HCT116 (cell line): ENCODE measurements around the gene FBXL13. TPM values are rescaled to one million over a fixed set of nuclear protein-coding genes. Genes with fewer than 3 reads are reported as not detected.
"Not testable (repeated sequence)": the region's sequence is repeated elsewhere in the genome, so short reads cannot be mapped to it uniquely, and the experiment has no call there.

Experiments used
- ATAC-seq: fragments of 200-7000 bp; cut with Tn5 transposase; 2 replicates; pipeline ENCODE4 v1.9.1; 2020; ENCODE audit warnings: mild to moderate bottlenecking, moderate library complexity
- BruUV-seq: library from RNA; stranded (reverse); fragments of 400-500 nt; replicated peaks from 2 replicates; lab custom pipeline; 2021; lab: Mats Ljungman, UMichigan
- CTCF ChIA-PET: fragments of 300-600 bp; sonication (Branson Sonifier 250); formaldehyde crosslinking; loops from one replicate; lab custom pipeline; 2021; ENCODE audit warnings: antibody characterized with exemption; lab: Charles Lee
- POLR2A ChIA-PET: fragments of 300-600, 350-600 bp; sonication (Branson Sonifier 250); formaldehyde crosslinking; loops from one replicate; lab custom pipeline; 2021; ENCODE audit warnings: antibody characterized with exemption; lab: Charles Lee
- RAD21 ChIA-PET, 2 experiments: fragments of 300-600 bp; sonication (Branson Sonifier 250); formaldehyde crosslinking; loops; one replicate each; lab custom pipeline; 2023; ENCODE audit warnings: low total read pairs in 2 of 2; ENCODE audit not compliant: uncharacterized antibody in 2 of 2, unreplicated experiment in 2 of 2, low non-redundant PET in 1 of 2; lab: Charles Lee
- DNase-seq: peaks from one replicate; pipeline ENCODE4 v3.0.0-alpha.2; 2010; ENCODE audit warnings: low read depth, low spot score
- H2AFZ ChIP-seq: fragments of 200-600 bp; shearing (Covaris generic), sonication (generic); 2 replicates; pipeline ENCODE4 v1.6.1; 2017; ENCODE audit warnings: low read depth, mixed run types, mixed read lengths, antibody characterized with exemption, low read length; ENCODE audit not compliant: poor library complexity, severe bottlenecking
- H3K27ac ChIP-seq: 2 replicates; pipeline ENCODE4 v1.5.1; 2012; ENCODE audit warnings: low read depth, low read length
- H3K27me3 ChIP-seq: fragments of 200-600 bp; sonication (generic); 2 replicates; pipeline ENCODE4 v1.6.1; 2016; ENCODE audit warnings: mixed run types, low read length, mixed read lengths; ENCODE audit not compliant: insufficient read depth
- H3K36me3 ChIP-seq, 2 experiments: fragments of 200-500 bp in 1 of 2; fragments of 200-600 bp in 1 of 2; sonication (Bioruptor generic) in 1 of 2; sonication (generic) in 1 of 2; 2 replicates each; pipeline versions ENCODE4 v1.5.1 to v1.6.1; 2014 to 2016; ENCODE audit warnings: low read length in 2 of 2, inconsistent platforms in 1 of 2, mixed read lengths in 1 of 2, mixed run types in 1 of 2; ENCODE audit not compliant: insufficient read depth in 2 of 2, control insufficient read depth in 1 of 2
- H3K4me1 ChIP-seq, 2 experiments: fragments of 200-600 bp in 1 of 2; sonication (generic) in 1 of 2; 2 replicates each; pipeline versions ENCODE4 v1.5.1 to v1.6.1; 2012 to 2017; ENCODE audit warnings: low read length in 2 of 2, inconsistent platforms in 1 of 2, mild to moderate bottlenecking in 1 of 2, mixed read lengths in 1 of 2, mixed run types in 1 of 2, moderate library complexity in 1 of 2; ENCODE audit not compliant: insufficient read depth in 2 of 2, control insufficient read depth in 1 of 2
- H3K4me2 ChIP-seq: fragments of 200-600 bp; sonication (generic); 2 replicates; pipeline ENCODE4 v1.6.1; 2017; ENCODE audit warnings: mixed run types, low read length, mixed read lengths
- H3K4me3 ChIP-seq, 2 experiments: fragments of 200-600 bp in 1 of 2; sonication (generic) in 1 of 2; replicated peaks in 1 of 2; 2 replicates each; pipeline ENCODE4 v1.5.1; 2011 to 2016; ENCODE audit warnings: low read length in 2 of 2, control low read depth in 1 of 2, low read depth in 1 of 2, mild to moderate bottlenecking in 1 of 2, mixed read lengths in 1 of 2, mixed run types in 1 of 2
- H3K79me2 ChIP-seq: fragments of 200-600 bp; sonication (generic); 2 replicates; pipeline ENCODE4 v1.6.1; 2017; ENCODE audit warnings: mild to moderate bottlenecking, mixed run types, low read length, moderate library complexity, mixed read lengths; ENCODE audit not compliant: insufficient read depth
- H3K9ac ChIP-seq: fragments of 200-600 bp; sonication (generic); 2 replicates; pipeline ENCODE4 v1.6.1; 2016; ENCODE audit warnings: low read length, mixed read lengths
- H3K9me2 ChIP-seq: fragments of 200-600 bp; sonication (generic), shearing (Covaris generic); 2 replicates; pipeline ENCODE4 v1.6.1; 2017; ENCODE audit warnings: mixed run types, mild to moderate bottlenecking, moderate library complexity; ENCODE audit not compliant: insufficient read depth
- H3K9me3 ChIP-seq, 2 experiments: fragments of 200-500 bp in 1 of 2; fragments of 200-600 bp in 1 of 2; sonication (Bioruptor generic) in 1 of 2; sonication (generic) in 1 of 2; 2 replicates each; pipeline ENCODE4 v1.6.1; 2014 to 2017; ENCODE audit warnings: low read length in 2 of 2, mixed read lengths in 2 of 2, inconsistent platforms in 1 of 2, low read depth in 1 of 2, mild to moderate bottlenecking in 1 of 2, mixed run types in 1 of 2, moderate library complexity in 1 of 2; ENCODE audit not compliant: control insufficient read depth in 1 of 2, insufficient read depth in 1 of 2
- H4K20me1 ChIP-seq: fragments of 200-600 bp; sonication (generic), shearing (Covaris generic); 2 replicates; pipeline ENCODE4 v1.6.1; 2017; ENCODE audit warnings: mixed run types, mild to moderate bottlenecking, moderate library complexity; ENCODE audit not compliant: insufficient read depth
- FOSL1 ChIP-seq: IDR thresholded peaks from 2 replicates; pipeline ENCODE4 v1.6.1; 2012; ENCODE audit warnings: low read depth
- JUND ChIP-seq: IDR thresholded peaks from 2 replicates; pipeline ENCODE4 v1.6.1; 2012
- TCF7L2 ChIP-seq: IDR thresholded peaks from 2 replicates; pipeline ENCODE4 v1.7.0; 2011; ENCODE audit warnings: borderline replicate concordance, inconsistent platforms; ENCODE audit not compliant: insufficient read depth, insufficient read length; ENCODE audit errors: extremely low read depth
- intact Hi-C: fragments of 100-400 bp; cut with micrococcal nuclease; formaldehyde crosslinking; loops from 2 replicates; pipeline ENCODE4 v1.10.0; 2022
- total RNA-seq: library from RNA; stranded (reverse); gene quantifications from one replicate; pipeline ENCODE4 v1.2.1, GENCODE V29; 2021; ENCODE audit not compliant: unreplicated experiment
- TF ChIP-seq, protein P1 (sequence below), 3 experiments: fragments of 200-600 bp in 1 of 3; sonication (generic) in 1 of 3; IDR thresholded peaks in 2 of 3; conservative IDR thresholded peaks in 1 of 3; 2 replicates each; pipeline ENCODE4 v1.5.1; 2012 to 2017; ENCODE audit warnings: low read depth in 2 of 3, low read length in 2 of 3, antibody characterized with exemption in 1 of 3, borderline replicate concordance in 1 of 3, control low read depth in 1 of 3, mild to moderate bottlenecking in 1 of 3, mixed read lengths in 1 of 3, mixed run types in 1 of 3, moderate library complexity in 1 of 3; ENCODE audit not compliant: insufficient read depth in 1 of 3

FBXL13 gene
- total RNA-seq, 1 experiment from 2014 or later, result 1.0 TPM

DNA sequence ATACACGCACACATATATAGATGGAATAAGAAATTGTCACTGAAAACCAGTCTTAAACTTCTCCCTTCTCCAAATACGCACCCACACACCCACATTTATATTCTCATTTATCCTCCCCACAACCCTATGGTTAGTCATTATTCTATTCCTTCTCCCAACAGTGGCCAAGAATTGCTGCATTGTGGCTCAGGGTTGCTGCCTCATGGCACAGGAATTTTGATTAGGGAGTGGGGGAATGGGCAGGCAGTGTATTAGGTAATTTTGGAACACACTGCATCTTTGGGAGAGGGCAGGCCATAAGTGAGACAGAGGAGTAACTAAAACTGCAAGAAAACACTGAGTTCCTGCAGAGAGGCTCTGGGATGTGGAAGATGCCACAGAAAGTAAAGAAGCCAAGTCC, 38.6 kb upstream of the FBXL13 start (continued):
- TF ChIP-seq TCF7L2 (no peak), JUND (peak; percentile 39; the same call in 1 of the 2 replicates), FOSL1 (peak; percentile 44; the same call in 1 of the 2 replicates)
- TF ChIP-seq, protein P1, sequence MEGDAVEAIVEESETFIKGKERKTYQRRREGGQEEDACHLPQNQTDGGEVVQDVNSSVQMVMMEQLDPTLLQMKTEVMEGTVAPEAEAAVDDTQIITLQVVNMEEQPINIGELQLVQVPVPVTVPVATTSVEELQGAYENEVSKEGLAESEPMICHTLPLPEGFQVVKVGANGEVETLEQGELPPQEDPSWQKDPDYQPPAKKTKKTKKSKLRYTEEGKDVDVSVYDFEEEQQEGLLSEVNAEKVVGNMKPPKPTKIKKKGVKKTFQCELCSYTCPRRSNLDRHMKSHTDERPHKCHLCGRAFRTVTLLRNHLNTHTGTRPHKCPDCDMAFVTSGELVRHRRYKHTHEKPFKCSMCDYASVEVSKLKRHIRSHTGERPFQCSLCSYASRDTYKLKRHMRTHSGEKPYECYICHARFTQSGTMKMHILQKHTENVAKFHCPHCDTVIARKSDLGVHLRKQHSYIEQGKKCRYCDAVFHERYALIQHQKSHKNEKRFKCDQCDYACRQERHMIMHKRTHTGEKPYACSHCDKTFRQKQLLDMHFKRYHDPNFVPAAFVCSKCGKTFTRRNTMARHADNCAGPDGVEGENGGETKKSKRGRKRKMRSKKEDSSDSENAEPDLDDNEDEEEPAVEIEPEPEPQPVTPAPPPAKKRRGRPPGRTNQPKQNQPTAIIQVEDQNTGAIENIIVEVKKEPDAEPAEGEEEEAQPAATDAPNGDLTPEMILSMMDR (IDR thresholded peaks at IDR 0.05 in 2 of 3, conservative IDR thresholded peaks at IDR 0.05 in 1 of 3; ENCODE audit: borderline replicate concordance in 1 of 3, insufficient read depth in 1 of 3, low read depth in 2 of 3, low read length in 2 of 3), result no peak

DNA sequence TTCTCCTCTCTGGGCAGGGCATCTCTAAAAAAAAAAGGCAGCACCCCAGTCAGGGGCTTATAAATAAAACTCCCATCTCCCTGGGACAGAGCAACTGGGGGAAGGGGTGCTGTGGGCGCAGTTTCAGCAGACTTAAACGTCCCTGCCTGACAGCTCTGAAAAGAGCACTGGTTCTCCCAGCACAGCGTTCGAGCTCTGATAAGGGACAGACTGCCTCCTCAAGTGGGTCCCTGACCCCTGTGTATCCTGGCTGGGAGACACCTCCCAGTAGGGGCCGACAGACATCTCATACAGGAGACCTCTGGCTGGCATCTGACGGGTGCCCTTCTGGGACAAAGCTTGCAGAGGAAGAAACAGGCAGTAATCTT, 32.1 kb upstream of the FBXL13 start:
- H3K9me3 ChIP-seq, H3K27ac ChIP-seq, POLR2A ChIA-PET, H3K9me2 ChIP-seq, intact Hi-C loops, H3K27me3 ChIP-seq, DNase-seq, H2AFZ ChIP-seq, H3K4me3 ChIP-seq, RAD21 ChIA-PET, H3K4me1 ChIP-seq, H3K9ac ChIP-seq, CTCF ChIA-PET, BruUV-seq, H3K79me2 ChIP-seq, H3K4me2 ChIP-seq, H4K20me1 ChIP-seq, ATAC-seq: not testable (repeated sequence)
- peaks cover 0 to 10% of the 10 kb centered on the region in 2 experiments; a peak in 2 of 4 replicates for H3K36me3 ChIP-seq
